Osteocyte (in vitro differentiated cells): ENCODE data around the gene KERA. TPM values are rescaled to one million over a fixed set of nuclear protein-coding genes. Genes with fewer than 3 reads are reported as not detected.

ENCODE experiments used
- total RNA-seq: library from RNA; stranded (reverse); gene quantifications from 2 replicates; pipeline ENCODE4 v1.2.1, GENCODE V29; 2021

KERA gene
- total RNA-seq, 1 donor from 2014 or later, result not detected

Other genes with a start within 250 kb of the KERA start
- gene CCER1, start 102.8 kb downstream of the KERA start, total RNA-seq, result not detected in 2 replicates
- gene EPYC, start 53.1 kb downstream of the KERA start, total RNA-seq, result not detected in 2 replicates
- gene LUM, start 53.5 kb upstream of the KERA start, total RNA-seq, result 473 and 481 TPM in 2 replicates
- gene DCN, start 124.8 kb upstream of the KERA start, total RNA-seq, result 2,230 and 2,247 TPM in 2 replicates